Activated CD8-positive, alpha-beta memory T cell treated with anti-CD3 and anti-CD28 coated beads for 24 hours (primary cell): ENCODE results near the gene LDB2.
"Not testable (repeated sequence)": the region's sequence is repeated elsewhere in the genome, so short reads cannot be mapped to it uniquely, and the experiment has no call there.

Experiments
- DNase-seq: peaks from one replicate; pipeline ENCODE4 v3.0.0-alpha.2; 2020

The LDB2 gene

DNA sequence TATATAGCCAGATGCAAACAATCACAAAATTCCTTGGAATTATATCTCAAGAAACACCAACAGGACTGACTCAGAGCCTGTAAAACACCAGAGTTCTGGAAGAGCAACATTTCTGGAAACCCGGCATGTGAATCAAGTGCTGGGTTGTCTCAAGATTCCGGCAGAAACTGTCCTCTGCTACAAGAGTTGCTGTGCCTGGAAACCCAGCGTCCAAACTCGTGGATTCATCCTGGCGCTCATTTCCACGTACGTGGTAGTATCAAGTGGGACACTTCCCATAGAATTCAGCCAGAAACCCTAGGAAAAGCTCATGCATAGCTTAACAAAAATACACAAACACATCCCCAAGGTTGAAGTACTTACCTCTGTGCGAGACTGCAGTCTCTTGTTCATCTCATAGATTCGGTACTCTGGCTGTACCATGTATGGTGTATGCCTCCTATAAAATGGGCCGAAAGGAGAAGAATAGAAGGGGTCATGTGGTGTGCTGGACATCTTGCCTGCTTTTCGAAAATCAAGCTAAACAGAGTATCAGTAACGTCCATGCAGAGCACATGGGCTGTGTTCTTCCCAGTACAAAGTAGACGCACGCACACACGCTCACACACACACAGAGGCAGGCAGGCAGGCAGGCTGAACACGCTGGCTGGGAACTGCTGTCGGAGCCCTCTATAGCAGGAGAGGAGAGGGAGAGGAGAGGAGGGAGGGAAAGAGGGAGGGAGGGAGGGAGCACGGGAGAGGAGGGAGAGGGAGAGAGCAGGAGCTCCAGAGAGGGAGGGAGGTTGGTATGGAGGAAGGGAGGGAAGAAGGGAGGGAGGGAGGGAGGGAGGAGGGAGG, at the start of gene LDB2:
Gene LDB2, minus strand, starts transcription at position 655 of the 837 bp plus-strand sequence.
- no peak for DNase-seq

GRCh38 chr4:16942491-16942890, 44.0 kb upstream of the LDB2 start:
- no peak for DNase-seq

GRCh38 chr4:16939178-16939577, 40.7 kb upstream of the LDB2 start:
- DNase-seq: no peak

- no peak for DNase-seq
Measured at GRCh38 chr4:16938512-16939040, 40.1 kb upstream of the LDB2 start.

- no peak for DNase-seq
Measured at GRCh38 chr4:16931339-16932305, 33.2 kb upstream of the LDB2 start.

- DNase-seq: no peak
Measured at GRCh38 chr4:16926214-16926613, 27.8 kb upstream of the LDB2 start.

DNA sequence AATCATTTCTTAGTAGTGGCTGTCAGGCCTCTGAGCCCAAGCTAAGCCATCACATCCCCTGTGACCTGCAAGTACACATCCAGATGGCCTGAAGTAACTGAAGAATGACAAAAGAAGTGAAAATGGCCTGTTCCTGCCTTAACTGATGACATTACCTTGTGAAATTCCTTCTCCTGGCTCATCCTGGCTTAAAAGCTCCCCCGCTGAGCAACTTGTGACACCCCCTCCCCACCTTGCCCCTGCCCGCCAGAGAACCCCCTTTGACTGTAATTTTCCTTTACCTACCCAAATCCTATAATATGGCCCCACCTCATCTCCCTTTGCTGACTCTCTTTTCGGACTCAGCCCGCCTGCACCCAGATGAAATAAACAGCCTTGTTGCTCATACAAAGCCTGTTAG, 20.3 kb upstream of the LDB2 start:
- not testable (repeated sequence) for DNase-seq

GRCh38 chr4:16916719-16917337, 18.4 kb upstream of the LDB2 start:
- DNase-seq: peak; percentile 87

DNA sequence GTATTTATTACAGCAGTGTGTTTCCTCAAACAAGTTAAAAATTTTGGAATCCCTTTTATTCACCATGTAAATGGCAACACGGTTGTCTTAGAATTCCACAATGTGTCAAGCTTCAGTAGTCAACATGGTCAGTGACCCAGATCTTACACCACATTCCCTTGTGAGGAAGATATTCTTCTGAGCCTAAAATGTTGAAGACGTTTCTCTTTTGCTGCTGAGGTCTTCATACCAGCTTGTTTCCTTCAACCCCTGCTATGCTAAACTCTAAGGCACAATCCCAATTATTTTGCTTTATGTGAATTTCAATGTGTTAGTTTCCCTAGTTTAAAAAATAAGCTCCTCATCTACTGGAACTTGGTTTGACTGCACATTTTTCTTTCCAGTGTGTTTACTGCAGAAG, 17.6 kb upstream of the LDB2 start:
- no peak for DNase-seq

DNA sequence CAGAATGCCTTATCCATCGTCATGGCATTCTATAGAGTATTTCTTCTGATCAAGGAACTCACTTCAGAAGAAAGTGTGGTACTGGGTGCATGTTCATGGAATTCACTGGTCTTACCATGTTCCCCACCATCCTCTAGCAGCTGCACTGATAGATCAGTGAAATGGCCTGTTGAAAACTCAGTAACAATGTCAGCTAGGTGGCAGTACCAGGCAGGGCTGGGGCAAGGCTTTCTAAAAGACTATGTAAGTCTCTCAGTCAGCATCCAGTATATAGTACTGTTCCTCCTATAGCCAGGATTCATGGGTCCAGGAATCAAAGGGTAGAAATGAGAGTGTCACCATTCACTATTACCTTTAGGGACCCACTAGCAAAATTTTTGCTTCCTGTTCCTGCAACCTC, 15.8 kb upstream of the LDB2 start:
- DNase-seq: no peak

- no peak for DNase-seq
Measured at GRCh38 chr4:16912896-16913295, 14.5 kb upstream of the LDB2 start.

GRCh38 chr4:16909281-16909680, 10.8 kb upstream of the LDB2 start:
- DNase-seq: no peak

- no peak for DNase-seq
Measured at GRCh38 chr4:16908377-16909021, 10.1 kb upstream of the LDB2 start.

DNA sequence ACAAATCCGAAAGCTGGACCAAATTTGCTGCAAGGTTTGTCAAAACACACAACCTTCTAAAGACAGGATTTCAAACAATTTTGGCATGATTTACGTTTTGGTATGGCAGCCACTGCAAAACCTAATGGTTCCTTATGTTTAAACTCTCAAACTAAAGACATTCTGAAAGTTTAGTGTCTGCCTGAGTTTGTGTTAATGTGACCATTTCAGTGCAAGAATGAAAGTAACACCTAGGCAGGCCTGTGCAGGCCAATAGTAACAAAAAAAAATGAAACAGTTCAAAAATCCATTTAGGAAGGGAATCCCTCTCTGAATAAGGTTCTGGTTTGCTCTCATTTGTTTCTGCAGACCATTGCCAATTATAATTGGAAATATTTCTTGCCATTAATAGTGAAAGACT, 1.9 kb upstream of the LDB2 start:
- DNase-seq: no peak

GRCh38 chr4:16896881-16897750, 1.3 kb downstream of the LDB2 start:
- DNase-seq: no peak

- no peak for DNase-seq
Measured at GRCh38 chr4:16894406-16894805, 4.0 kb downstream of the LDB2 start.

DNA sequence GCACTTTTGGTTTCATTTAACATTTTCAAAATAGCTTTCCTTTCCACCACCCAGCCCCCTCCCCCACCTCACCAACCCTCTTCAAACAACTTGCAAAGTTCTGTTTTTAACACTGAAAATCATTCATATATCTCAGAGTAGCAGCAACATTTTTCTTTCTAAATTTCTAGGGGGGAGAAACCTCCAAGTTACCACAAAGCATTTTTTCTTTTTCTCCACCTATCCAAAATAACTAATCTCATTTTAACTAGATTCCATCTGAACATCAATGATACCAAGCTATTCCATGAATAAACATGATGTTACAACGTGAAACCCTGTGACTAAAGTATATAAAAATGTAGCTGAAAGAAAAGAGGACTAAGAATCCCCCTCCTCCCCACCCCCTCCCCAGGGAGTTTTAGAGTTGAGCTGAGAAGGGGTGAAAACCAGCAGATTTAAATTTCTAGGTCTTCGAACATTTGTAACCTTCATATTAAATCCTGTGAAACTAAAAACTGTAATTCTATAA, 5.2 kb downstream of the LDB2 start:
- DNase-seq: no peak

- no peak for DNase-seq
Measured at GRCh38 chr4:16890651-16891050, 7.8 kb downstream of the LDB2 start.

DNA sequence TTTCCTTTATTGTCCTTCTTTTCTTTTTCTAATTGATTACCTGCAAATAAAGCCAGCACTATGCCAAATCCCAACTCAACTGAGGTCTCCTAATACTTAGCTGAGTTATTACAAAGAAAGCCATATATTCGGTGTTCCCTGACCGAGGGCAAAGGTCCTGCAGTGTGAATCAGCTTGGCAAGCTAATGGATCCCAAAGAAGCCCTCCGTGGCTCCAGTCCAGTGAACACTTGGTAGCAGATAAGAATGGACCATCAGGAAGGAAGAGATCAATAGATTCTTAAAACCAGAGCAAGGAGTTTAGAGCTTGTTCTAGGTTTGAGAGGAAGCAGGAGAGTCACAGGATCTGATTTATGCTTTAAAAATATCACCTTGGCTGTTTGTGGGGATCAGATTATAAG, 8.5 kb downstream of the LDB2 start:
- no peak for DNase-seq

GRCh38 chr4:16887887-16888286, 10.6 kb downstream of the LDB2 start:
- no peak for DNase-seq
